ENCODE results near the gene SNAPC4.

The SNAPC4 gene

DNA sequence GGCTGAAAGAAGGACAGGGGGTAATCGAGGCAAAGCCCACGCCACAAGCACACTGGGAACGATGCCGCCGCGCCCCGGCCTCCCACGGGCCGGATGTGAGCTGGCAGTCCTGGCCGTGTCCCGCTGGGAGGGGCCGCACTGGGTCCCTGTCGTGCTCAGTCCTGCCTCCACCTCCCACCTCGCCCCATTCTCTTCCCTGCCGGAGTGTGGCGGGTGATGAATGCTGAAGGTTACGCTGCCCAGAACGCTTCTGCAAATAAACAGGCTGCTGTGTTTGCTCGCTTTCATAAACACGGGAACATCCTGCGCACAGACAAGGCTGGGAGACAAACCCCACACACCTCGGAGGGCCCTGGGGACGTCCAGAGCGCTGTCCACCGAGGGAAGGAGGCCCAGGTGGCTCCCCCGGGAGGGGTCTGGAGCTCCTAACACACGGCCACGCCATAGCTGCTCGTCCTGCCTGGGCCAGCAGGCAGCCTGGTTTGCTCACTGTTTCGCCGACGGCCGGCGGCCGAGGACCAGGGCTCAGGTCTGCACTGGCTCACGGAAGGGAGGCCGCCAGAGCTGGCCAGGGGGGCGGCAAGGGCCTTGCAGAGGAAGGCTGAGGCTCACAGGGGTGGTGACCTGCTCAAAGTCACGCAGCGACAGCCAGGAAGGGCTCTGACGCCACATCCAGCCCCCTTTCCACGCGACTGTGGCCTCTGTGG, 38.8 kb downstream of the SNAPC4 start:
- TF ChIP-seq, protein P1, sequence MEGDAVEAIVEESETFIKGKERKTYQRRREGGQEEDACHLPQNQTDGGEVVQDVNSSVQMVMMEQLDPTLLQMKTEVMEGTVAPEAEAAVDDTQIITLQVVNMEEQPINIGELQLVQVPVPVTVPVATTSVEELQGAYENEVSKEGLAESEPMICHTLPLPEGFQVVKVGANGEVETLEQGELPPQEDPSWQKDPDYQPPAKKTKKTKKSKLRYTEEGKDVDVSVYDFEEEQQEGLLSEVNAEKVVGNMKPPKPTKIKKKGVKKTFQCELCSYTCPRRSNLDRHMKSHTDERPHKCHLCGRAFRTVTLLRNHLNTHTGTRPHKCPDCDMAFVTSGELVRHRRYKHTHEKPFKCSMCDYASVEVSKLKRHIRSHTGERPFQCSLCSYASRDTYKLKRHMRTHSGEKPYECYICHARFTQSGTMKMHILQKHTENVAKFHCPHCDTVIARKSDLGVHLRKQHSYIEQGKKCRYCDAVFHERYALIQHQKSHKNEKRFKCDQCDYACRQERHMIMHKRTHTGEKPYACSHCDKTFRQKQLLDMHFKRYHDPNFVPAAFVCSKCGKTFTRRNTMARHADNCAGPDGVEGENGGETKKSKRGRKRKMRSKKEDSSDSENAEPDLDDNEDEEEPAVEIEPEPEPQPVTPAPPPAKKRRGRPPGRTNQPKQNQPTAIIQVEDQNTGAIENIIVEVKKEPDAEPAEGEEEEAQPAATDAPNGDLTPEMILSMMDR (IDR thresholded peaks at IDR 0.05; ENCODE audit: low read depth, low read length): no peak
- no peak for DNase-seq (ENCODE audit: low read depth in 2 of 2)
- H3K4me3 ChIP-seq (replicated peaks in 1 of 2; ENCODE audit: low read depth in 2 of 2, low read length in 2 of 2): no peak overlapping the region

DNA sequence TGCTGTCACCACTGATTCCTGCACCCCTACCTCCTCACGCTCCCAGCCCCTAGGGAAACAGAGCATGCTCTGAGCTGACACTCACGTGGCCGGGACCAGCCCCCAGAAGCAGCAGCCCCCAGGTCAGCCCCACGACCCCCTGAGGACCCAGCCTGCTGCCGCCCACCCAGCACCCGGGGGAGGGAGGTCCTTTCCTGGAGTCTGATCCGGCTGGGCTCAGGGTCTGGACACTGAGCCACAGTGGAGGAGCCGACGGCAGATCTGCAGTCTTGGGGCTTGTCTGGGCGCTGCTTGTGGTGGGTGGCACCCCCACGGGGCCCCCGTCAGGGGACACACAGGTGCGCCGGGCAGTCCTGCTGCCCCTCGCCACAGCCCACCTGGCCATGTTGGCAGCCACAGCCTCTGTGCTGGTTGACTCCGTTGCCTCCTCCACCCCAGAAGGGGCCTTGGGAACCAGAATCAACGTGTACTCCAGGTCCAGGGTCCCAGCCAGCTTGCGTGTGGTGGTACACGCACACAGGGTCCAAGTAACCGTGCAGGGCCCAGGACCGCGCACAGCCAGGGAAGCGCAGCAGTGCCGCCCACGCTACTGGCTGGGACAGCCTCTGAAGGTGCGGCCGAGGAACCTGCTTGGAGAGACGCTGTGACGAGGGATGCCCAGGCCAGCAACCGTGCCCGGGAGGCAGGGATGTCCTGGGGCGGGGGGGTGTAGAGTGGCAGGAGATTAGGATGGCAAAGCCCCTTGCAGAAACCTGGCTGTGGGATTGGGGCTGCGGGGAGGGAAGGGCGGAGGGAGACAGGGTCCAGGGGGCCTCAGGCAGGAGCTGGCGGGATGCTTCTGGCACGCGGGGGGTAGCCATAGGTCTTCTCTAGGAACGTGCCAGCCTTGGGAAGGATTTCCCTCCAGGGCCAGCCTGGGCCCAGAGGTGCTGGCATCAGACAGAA, 39.9 kb downstream of the SNAPC4 start:
- H3K4me3 ChIP-seq (replicated peaks in 1 of 2; ENCODE audit: low read depth in 2 of 2, low read length in 2 of 2): no peak overlapping the region

DNA sequence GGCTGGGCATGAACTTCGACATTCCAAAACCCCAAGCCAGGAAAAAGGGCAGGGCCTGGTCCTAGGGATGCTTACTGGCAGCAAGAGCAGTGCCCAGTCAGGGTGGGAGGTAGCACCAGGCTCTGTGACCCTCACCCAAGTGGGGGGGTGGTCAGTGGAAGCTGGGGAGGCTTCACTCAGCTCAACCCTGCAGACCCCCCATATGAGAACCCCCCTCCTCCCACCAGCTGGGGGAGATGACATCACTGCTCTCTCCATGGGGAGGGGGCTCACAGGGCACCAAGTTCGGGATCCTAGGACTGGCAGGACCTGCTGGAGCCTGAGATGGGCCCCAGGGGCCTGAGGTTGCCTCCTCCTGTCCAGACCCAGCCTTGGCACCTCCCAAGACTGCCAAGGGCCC, 41.1 kb downstream of the SNAPC4 start:
- H3K4me3 ChIP-seq (replicated peaks in 1 of 2; ENCODE audit: low read depth in 2 of 2, low read length in 2 of 2): no peak overlapping the region
- no peak for DNase-seq (ENCODE audit: low read depth in 2 of 2)
- TF ChIP-seq, protein P1 (IDR thresholded peaks at IDR 0.05; ENCODE audit: low read depth, low read length): no peak

More for the DNA sequence above, 39.9 kb downstream of the SNAPC4 start:
- no peak for DNase-seq (ENCODE audit: low read depth in 2 of 2)
- TF ChIP-seq, protein P1 (IDR thresholded peaks at IDR 0.05; ENCODE audit: low read depth, low read length): no peak

DNA sequence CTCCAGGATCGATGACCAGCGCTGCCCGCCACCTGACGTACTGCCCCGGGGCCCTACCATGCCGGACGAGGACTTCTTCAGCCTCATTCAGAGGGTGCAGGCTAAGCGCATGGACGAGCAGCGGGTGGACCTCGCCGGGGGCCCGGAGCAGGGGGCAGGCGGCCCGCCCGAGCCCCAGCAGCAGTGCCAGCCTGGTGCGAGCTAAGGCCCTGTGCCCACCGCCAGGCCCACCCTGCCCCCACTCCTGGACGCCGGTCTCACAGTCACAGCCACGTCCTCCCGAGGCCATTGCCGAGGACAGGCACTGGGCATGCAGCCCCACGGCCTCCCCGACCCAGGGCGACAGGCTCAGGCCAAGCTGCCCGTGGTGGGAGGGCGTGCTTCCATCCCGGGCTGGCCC, 42.0 kb downstream of the SNAPC4 start:
- no peak for DNase-seq (ENCODE audit: low read depth in 2 of 2)
- no peak overlapping the region for H3K4me3 ChIP-seq (replicated peaks in 1 of 2; ENCODE audit: low read depth in 2 of 2, low read length in 2 of 2)
- TF ChIP-seq, protein P1 (IDR thresholded peaks at IDR 0.05; ENCODE audit: low read depth, low read length): no peak

DNA sequence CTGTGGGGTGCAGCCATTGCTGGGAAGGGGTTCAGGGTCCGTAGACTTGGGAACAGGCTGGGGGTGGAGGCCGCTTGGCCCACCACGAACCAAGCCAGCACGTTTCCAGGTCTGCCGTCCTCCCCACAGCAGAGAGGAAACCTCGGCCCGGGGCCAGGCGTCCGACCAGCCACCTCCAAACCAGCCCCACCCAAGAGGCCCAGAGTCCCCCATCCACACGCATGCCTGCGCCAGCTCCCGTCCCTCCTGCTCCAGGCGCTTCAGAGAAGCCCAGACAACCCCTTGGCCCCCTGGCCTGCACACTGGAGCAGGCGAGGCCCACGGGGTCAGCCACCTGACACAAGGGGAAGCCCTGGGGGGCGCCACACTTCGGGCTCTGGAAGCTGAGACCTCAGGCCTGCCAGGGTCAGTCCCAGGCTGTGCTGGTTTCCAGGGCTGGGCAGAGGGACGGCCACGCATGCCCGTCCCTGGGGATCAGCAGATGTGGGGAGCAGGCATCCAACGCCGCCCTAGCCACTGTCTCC, 42.7 kb downstream of the SNAPC4 start:
- H3K4me3 ChIP-seq (replicated peaks in 1 of 2; ENCODE audit: low read depth in 2 of 2, low read length in 2 of 2): no peak overlapping the region
- TF ChIP-seq, protein P1 (IDR thresholded peaks at IDR 0.05; ENCODE audit: low read depth, low read length): no peak
- DNase-seq (ENCODE audit: low read depth in 2 of 2): no peak

DNA sequence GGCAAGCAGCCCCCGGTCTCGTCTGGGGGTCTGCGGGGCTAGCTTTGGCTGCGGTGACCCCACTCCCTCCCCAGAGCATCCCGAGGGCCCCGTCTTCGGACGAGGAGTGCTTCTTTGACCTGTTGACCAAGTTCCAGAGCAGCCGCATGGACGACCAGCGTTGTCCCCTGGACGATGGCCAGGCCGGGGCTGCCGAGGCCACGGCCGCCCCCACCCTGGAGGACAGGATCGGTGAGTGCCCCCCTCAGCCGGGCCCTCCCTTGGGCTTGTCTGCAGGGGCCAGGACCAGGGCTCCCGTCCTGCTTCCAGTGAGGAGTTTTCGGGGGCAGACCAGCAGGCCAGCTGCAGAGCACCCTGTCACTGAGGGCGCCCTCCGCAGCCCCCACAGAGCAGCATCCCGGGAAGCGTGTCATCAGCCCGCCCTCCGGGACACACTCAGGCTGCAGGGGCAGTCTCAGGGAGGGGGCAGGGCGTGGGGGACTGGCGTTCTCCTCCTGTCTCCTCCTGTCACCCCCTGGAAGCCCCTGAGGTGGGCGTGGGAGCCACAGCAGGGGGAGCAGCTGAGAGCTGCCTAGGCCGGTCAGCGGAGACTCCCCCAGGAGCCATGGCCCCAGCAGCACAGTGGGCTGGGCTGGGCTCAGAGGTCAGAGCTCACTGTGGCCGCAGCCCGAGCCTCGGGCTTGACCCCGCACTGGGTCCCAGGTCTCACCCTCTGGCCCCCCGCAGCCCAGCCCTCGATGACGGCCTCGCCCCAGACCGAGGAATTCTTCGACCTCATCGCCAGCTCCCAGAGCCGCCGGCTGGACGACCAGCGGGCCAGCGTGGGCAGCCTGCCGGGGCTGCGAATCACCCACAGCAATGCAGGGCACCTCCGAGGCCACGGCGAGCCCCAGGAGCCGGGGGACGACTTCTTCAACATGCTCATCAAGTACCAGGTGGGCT, 44.1 kb downstream of the SNAPC4 start:
- TF ChIP-seq, protein P1 (IDR thresholded peaks at IDR 0.05; ENCODE audit: low read depth, low read length): no peak
- no peak for DNase-seq (ENCODE audit: low read depth in 2 of 2)
- no peak overlapping the region for H3K4me3 ChIP-seq (replicated peaks in 1 of 2; ENCODE audit: low read depth in 2 of 2, low read length in 2 of 2)
